ENCODE results near the gene CDYL2.
"Not testable (repeated sequence)": the region's sequence is repeated elsewhere in the genome, so short reads cannot be mapped to it uniquely, and the experiment has no call there.

Gene CDYL2

GRCh38 chr16:80746231-80746630 is 58.2 kb downstream of the CDYL2 start:
- no peak for DNase-seq (ENCODE audit: low read depth, low spot score)

GRCh38 chr16:80744856-80745255 is 59.5 kb downstream of the CDYL2 start:
- DNase-seq (ENCODE audit: low read depth, low spot score) = no peak

- no peak for DNase-seq (ENCODE audit: low read depth, low spot score)
These were observed 60.6 kb downstream of the CDYL2 start for GRCh38 chr16:80743772-80744171.

GRCh38 chr16:80743273-80743672 is 61.1 kb downstream of the CDYL2 start:
- no peak for DNase-seq (ENCODE audit: low read depth, low spot score)

GRCh38 chr16:80742331-80742730 is 62.1 kb downstream of the CDYL2 start:
- no peak for DNase-seq (ENCODE audit: low read depth, low spot score)

- no peak for DNase-seq (ENCODE audit: low read depth, low spot score)
These were observed 62.7 kb downstream of the CDYL2 start for GRCh38 chr16:80741724-80742123.

- DNase-seq (ENCODE audit: low read depth, low spot score) = no peak
These were observed 64.9 kb downstream of the CDYL2 start for GRCh38 chr16:80739523-80739922.

GRCh38 chr16:80738521-80738920 is 65.9 kb downstream of the CDYL2 start:
- no peak for DNase-seq (ENCODE audit: low read depth, low spot score)

- DNase-seq (ENCODE audit: low read depth, low spot score) = no peak
These were observed 68.6 kb downstream of the CDYL2 start for GRCh38 chr16:80735846-80736245.

- no peak for DNase-seq (ENCODE audit: low read depth, low spot score)
These were observed 71.0 kb downstream of the CDYL2 start for GRCh38 chr16:80733407-80733806.

- no peak for DNase-seq (ENCODE audit: low read depth, low spot score)
These were observed 72.5 kb downstream of the CDYL2 start for GRCh38 chr16:80731915-80732314.

- DNase-seq (ENCODE audit: low read depth, low spot score) = not testable (repeated sequence)
These were observed 77.2 kb downstream of the CDYL2 start for GRCh38 chr16:80727066-80727763.

GRCh38 chr16:80725566-80726162 is 78.7 kb downstream of the CDYL2 start:
- no peak for DNase-seq (ENCODE audit: low read depth, low spot score)

GRCh38 chr16:80723981-80724380 is 80.4 kb downstream of the CDYL2 start:
- no peak for DNase-seq (ENCODE audit: low read depth, low spot score)

GRCh38 chr16:80723091-80723490 is 81.3 kb downstream of the CDYL2 start:
- DNase-seq (ENCODE audit: low read depth, low spot score) = no peak

GRCh38 chr16:80720804-80721371 is 83.5 kb downstream of the CDYL2 start:
- DNase-seq (ENCODE audit: low read depth, low spot score) = no peak

- DNase-seq (ENCODE audit: low read depth, low spot score) = no peak
These were observed 84.8 kb downstream of the CDYL2 start for GRCh38 chr16:80719573-80719972.

GRCh38 chr16:80718480-80719220 is 85.7 kb downstream of the CDYL2 start:
- peak; percentile 17 for DNase-seq (ENCODE audit: low read depth, low spot score)

- no peak for DNase-seq (ENCODE audit: low read depth, low spot score)
These were observed 86.8 kb downstream of the CDYL2 start for GRCh38 chr16:80717611-80718010.

GRCh38 chr16:80716564-80717139 is 87.7 kb downstream of the CDYL2 start:
- no peak for DNase-seq (ENCODE audit: low read depth, low spot score)

GRCh38 chr16:80711406-80711805 is 93.0 kb downstream of the CDYL2 start:
- DNase-seq (ENCODE audit: low read depth, low spot score) = no peak

- DNase-seq (ENCODE audit: low read depth, low spot score) = no peak
These were observed 93.5 kb downstream of the CDYL2 start for GRCh38 chr16:80710918-80711317.

Data from iPS DF 19.7 (cell line).